Astrocyte (in vitro differentiated cells and primary cell): ENCODE data around the gene SPTBN5. TPM values are rescaled to one million over a fixed set of nuclear protein-coding genes. Genes with fewer than 3 reads are reported as not detected.

Experiments used
- DNase-seq: peaks from one replicate; pipeline ENCODE4 v3.0.0-alpha.2; 2010; ENCODE audit warnings: low read depth
- FAIRE-seq: peaks from 2 replicates; lab custom pipeline; 2011; peaks lifted over from hg19 to GRCh38; lab: Jason Lieb, UNC
- H2AFZ ChIP-seq: 2 replicates; pipeline ENCODE4 v1.6.0; 2012; ENCODE audit warnings: low read depth, low read length, inconsistent platforms
- H3K27ac ChIP-seq: 2 replicates; pipeline ENCODE4 v1.5.1; 2011; ENCODE audit warnings: low read depth, low read length, inconsistent platforms
- H3K27me3 ChIP-seq: 2 replicates; pipeline ENCODE4 v1.6.0; 2011; ENCODE audit warnings: low read length, inconsistent platforms; ENCODE audit not compliant: insufficient read depth
- H3K36me3 ChIP-seq: 2 replicates; pipeline ENCODE4 v1.5.1; 2011; ENCODE audit warnings: low read length, inconsistent platforms; ENCODE audit not compliant: insufficient read depth
- H3K4me1 ChIP-seq: 2 replicates; pipeline ENCODE4 v1.5.1; 2011; ENCODE audit warnings: low read length, inconsistent platforms; ENCODE audit not compliant: insufficient read depth
- H3K4me2 ChIP-seq: 2 replicates; pipeline ENCODE4 v1.6.0; 2012; ENCODE audit warnings: low read length, inconsistent platforms
- H3K4me3 ChIP-seq: 2 replicates; pipeline ENCODE4 v1.5.1; 2011; ENCODE audit warnings: low read depth, mild to moderate bottlenecking, low read length, inconsistent platforms; ENCODE audit not compliant: insufficient read depth
- H3K79me2 ChIP-seq: 2 replicates; pipeline ENCODE4 v1.6.0; 2012; ENCODE audit warnings: mild to moderate bottlenecking, low read length, inconsistent platforms; ENCODE audit not compliant: insufficient read depth
- H3K9ac ChIP-seq: 2 replicates; pipeline ENCODE4 v1.6.0; 2012; ENCODE audit warnings: mild to moderate bottlenecking, low read length, inconsistent platforms
- H3K9me3 ChIP-seq: 2 replicates; pipeline ENCODE4 v1.5.1; 2012; ENCODE audit warnings: low read depth, mild to moderate bottlenecking, low read length, inconsistent platforms; ENCODE audit not compliant: insufficient read depth
- H4K20me1 ChIP-seq: 2 replicates; pipeline ENCODE4 v1.6.0; 2012; ENCODE audit warnings: low read length, inconsistent platforms; ENCODE audit not compliant: insufficient read depth
- H3K27ac Mint-ChIP-seq: one replicate; pipeline ENCODE4 v1.8.0; 2021; ENCODE audit warnings: mild to moderate bottlenecking, mixed read lengths; ENCODE audit not compliant: unreplicated experiment
- H3K27me3 Mint-ChIP-seq: one replicate; pipeline ENCODE4 v1.8.0; 2021; ENCODE audit warnings: low read depth, mixed read lengths; ENCODE audit not compliant: unreplicated experiment
- H3K36me3 Mint-ChIP-seq: one replicate; pipeline ENCODE4 v1.8.0; 2021; ENCODE audit warnings: low read depth, mixed read lengths; ENCODE audit not compliant: unreplicated experiment
- H3K4me1 Mint-ChIP-seq: one replicate; pipeline ENCODE4 v1.8.0; 2021; ENCODE audit warnings: low read depth, mixed read lengths; ENCODE audit not compliant: unreplicated experiment
- H3K4me3 Mint-ChIP-seq: one replicate; pipeline ENCODE4 v1.8.0; 2021; ENCODE audit warnings: mild to moderate bottlenecking, moderate library complexity, mixed read lengths; ENCODE audit not compliant: unreplicated experiment
- H3K9me3 Mint-ChIP-seq: one replicate; pipeline ENCODE4 v1.8.0; 2021; ENCODE audit warnings: mild to moderate bottlenecking, mixed read lengths; ENCODE audit not compliant: unreplicated experiment
- EZH2 ChIP-seq: IDR thresholded peaks from 2 replicates; pipeline ENCODE4 v1.6.1; 2012; ENCODE audit warnings: mild to moderate bottlenecking, low read length, inconsistent platforms; ENCODE audit not compliant: insufficient read depth
- total RNA-seq: library from RNA; stranded (reverse); gene quantifications from 2 replicates; pipeline ENCODE4 v1.2.1, GENCODE V29; 2021
- TF ChIP-seq, protein P1 (sequence below): IDR thresholded peaks from 2 replicates; pipeline ENCODE4 v1.5.1; 2011; ENCODE audit warnings: low read depth, mild to moderate bottlenecking, inconsistent platforms, low read length, moderate library complexity; ENCODE audit not compliant: insufficient read depth

The SPTBN5 gene
- total RNA-seq, 1 donor from 2014 or later, result 5.3 TPM

DNA sequence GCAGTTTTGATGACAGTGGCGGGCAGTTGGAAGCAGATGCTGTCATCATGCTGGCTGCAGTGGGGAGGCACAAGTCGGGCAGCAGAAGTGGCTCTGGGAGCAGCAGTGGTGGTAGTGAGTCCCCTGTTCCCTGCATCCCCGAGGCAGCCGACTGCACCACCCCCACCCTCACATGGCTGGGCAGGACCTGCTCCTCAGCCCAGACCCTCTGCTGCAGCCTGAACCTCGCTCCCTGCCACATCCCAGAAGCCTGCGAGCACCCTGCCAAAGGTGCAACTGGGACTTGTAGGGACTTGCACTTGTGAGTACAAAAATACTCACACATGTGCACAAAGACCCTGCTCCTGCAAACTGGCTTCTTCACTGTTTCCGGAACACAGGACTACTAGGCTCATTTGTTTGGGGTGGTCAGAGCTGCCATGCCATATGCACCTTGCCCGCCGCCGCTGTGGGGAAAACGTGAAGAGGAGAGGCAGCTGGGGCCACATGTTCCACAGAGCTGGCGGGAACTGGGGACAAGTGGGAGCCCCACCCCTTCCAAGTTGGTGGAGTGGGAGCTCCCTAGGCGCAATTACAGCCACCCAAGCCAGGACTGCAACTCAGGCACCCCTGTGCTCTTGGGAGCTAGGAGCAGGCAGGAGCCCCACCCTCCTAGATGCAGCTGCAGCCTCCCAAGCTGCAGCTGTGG lies 63.8 kb downstream of the SPTBN5 start:
- Histone ChIP-seq H4K20me1 (peaks cover 26% of the 10 kb centered on the region), H3K4me3 (no peak overlapping the region), H3K79me2 (peaks cover 6% of the 10 kb centered on the region), H3K27me3 (no peaks in the 10 kb centered on the region), H3K36me3 (peaks cover 2% of the 10 kb centered on the region), H3K9ac (no peak overlapping the region), H3K9me3 (no peaks in the 10 kb centered on the region), H3K4me1 (peaks cover 14% of the 10 kb centered on the region), H2AFZ (no peak overlapping the region), H3K4me2 (no peak overlapping the region), H3K27ac (no peak overlapping the region)
- Mint-ChIP-seq H3K36me3 (peaks cover 14% of the 10 kb centered on the region), H3K4me1 (peaks cover 4% of the 10 kb centered on the region), H3K9me3 (peaks cover 2% of the 10 kb centered on the region), H3K27me3 (no peaks in the 10 kb centered on the region), H3K27ac (peak overlapping the region; percentile 34), H3K4me3 (no peak overlapping the region)
- FAIRE-seq (no peak), DNase-seq (no peak)
- TF ChIP-seq, protein P1, sequence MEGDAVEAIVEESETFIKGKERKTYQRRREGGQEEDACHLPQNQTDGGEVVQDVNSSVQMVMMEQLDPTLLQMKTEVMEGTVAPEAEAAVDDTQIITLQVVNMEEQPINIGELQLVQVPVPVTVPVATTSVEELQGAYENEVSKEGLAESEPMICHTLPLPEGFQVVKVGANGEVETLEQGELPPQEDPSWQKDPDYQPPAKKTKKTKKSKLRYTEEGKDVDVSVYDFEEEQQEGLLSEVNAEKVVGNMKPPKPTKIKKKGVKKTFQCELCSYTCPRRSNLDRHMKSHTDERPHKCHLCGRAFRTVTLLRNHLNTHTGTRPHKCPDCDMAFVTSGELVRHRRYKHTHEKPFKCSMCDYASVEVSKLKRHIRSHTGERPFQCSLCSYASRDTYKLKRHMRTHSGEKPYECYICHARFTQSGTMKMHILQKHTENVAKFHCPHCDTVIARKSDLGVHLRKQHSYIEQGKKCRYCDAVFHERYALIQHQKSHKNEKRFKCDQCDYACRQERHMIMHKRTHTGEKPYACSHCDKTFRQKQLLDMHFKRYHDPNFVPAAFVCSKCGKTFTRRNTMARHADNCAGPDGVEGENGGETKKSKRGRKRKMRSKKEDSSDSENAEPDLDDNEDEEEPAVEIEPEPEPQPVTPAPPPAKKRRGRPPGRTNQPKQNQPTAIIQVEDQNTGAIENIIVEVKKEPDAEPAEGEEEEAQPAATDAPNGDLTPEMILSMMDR, result no peak
- no peak for TF ChIP-seq EZH2

DNA sequence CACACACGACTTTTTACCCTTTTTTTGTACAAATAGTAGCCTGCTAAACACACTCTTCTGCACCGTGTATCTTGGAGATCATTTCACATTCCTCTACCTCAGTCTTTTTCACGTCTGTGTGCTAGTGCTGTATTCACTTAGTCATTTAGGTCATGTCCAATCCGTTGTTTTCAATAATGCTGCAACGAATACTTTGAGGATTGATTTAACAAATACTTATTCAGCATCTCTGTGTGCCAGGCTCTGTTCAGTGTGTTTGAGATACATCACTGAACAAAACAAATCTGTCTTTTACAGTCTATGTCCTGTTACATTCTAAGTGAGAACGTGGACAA lies 65.1 kb downstream of the SPTBN5 start:
- peaks cover 7% of the 10 kb centered on the region for H3K36me3 ChIP-seq
- H3K9me3 Mint-ChIP-seq, result peaks cover 1% of the 10 kb centered on the region
- H3K4me3 ChIP-seq, result peak overlapping the region; percentile 88
- TF ChIP-seq EZH2, result no peak
- TF ChIP-seq, protein P1, result no peak
- peak overlapping the region; percentile 89 for H2AFZ ChIP-seq
- peaks cover 5% of the 10 kb centered on the region for H3K4me1 Mint-ChIP-seq
- H3K27ac ChIP-seq, result no peak overlapping the region
- peak overlapping the region; percentile 84 for H3K4me2 ChIP-seq
- peak overlapping the region; percentile 83 for H3K9ac ChIP-seq
- H3K4me3 Mint-ChIP-seq, result peak overlapping the region; percentile 88
- no peaks in the 10 kb centered on the region for H3K27me3 Mint-ChIP-seq
- H3K27me3 ChIP-seq, result no peaks in the 10 kb centered on the region
- peak; percentile 50 for FAIRE-seq
- H3K27ac Mint-ChIP-seq, result peak overlapping the region; percentile 73
- H4K20me1 ChIP-seq, result peaks cover 26% of the 10 kb centered on the region
- DNase-seq, result peak; percentile 18
- peaks cover 15% of the 10 kb centered on the region for H3K36me3 Mint-ChIP-seq
- H3K79me2 ChIP-seq, result peaks cover 6% of the 10 kb centered on the region
- no peaks in the 10 kb centered on the region for H3K9me3 ChIP-seq
- H3K4me1 ChIP-seq, result peaks cover 14% of the 10 kb centered on the region
